ENCODE data around the gene PRIMA1. TPM values are rescaled to one million over a fixed set of nuclear protein-coding genes. Genes with fewer than 3 reads are reported as not detected.

Gene PRIMA1
- polyA plus RNA-seq, 1 of the 3 experiments (the other 2 are of a cell fraction) = 0.18 TPM

DNA sequence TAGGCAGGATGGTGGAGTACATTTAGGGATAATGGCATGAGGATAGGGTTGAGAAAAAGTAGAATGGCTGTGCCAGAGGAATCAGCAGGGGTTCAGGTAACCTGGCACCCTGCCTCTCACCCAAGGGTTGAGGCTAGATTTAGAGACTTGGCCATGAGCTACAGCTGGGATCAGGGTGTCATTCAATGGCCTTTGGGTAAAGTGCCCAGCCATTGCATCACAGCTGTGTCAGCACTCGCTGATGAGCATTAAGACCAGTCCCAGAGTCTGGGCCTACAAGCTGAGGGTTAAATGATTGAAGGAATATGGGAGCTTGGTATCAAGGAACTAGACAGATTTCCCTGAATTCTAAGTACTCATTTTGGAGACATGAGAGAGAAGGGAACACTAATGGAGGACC, 113.9 kb downstream of the PRIMA1 start:
- H4K20me1 ChIP-seq (ENCODE audit: insufficient read depth) = no peaks in the 10 kb centered on the region
- no peak overlapping the region for H2AFZ ChIP-seq (ENCODE audit: low read depth)
- H3K9ac ChIP-seq = no peak overlapping the region
- ChIA-PET CTCF (interaction anchor here (0.7 to 1.0 kb wide), 3 partner anchors 10 to 112 kb away, joined by 3 read pairs; no protein-coding TSS in a partner anchor), POLR2A (no interaction called here)
- no peak overlapping the region for H3K4me3 ChIP-seq (ENCODE audit: low read depth in 2 of 2, low read length in 1 of 2)
- H3K27ac ChIP-seq (ENCODE audit: low read depth in 2 of 2, low read length in 1 of 2) = no peak overlapping the region
- H3K27me3 ChIP-seq (ENCODE audit: insufficient read depth) = no peaks in the 10 kb centered on the region
- no peaks in the 10 kb centered on the region for H3K9me2 ChIP-seq
- TF ChIP-seq JUND (IDR thresholded peaks at IDR 0.05) = no peak
- no peak for TF ChIP-seq ELF1 (IDR thresholded peaks at IDR 0.05)
- no peak for TF ChIP-seq EP300 (IDR thresholded peaks at IDR 0.05; ENCODE audit: borderline replicate concordance in 1 of 2, low read depth in 1 of 2, low read length in 1 of 2)
- no peak for TF ChIP-seq TCF12 (IDR thresholded peaks at IDR 0.05)
- TF ChIP-seq, protein P1, sequence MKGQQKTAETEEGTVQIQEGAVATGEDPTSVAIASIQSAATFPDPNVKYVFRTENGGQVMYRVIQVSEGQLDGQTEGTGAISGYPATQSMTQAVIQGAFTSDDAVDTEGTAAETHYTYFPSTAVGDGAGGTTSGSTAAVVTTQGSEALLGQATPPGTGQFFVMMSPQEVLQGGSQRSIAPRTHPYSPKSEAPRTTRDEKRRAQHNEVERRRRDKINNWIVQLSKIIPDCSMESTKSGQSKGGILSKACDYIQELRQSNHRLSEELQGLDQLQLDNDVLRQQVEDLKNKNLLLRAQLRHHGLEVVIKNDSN (IDR thresholded peaks at IDR 0.05; ENCODE audit: borderline replicate concordance, low read depth) = no peak
- no peak for TF ChIP-seq YY1 (IDR thresholded peaks at IDR 0.05; ENCODE audit: low read depth)
- TF ChIP-seq RCOR1 (IDR thresholded peaks at IDR 0.05; ENCODE audit: low read length) = no peak
- WGBS (ENCODE audit: low lambda C conversion rate) = 33% methylated on average over 1 of the region's 1 CpG
- no peaks in the 10 kb centered on the region for H3K9me3 ChIP-seq
- no peaks in the 10 kb centered on the region for H3K4me1 ChIP-seq (ENCODE audit: control insufficient read depth in 1 of 2, insufficient read depth in 2 of 2, low read depth in 1 of 2, low read length in 1 of 2)
- H3K4me2 ChIP-seq = no peak overlapping the region
- H3K36me3 ChIP-seq (replicated peaks in 1 of 2; ENCODE audit: control insufficient read depth in 1 of 2, insufficient read depth in 2 of 2, low read length in 1 of 2) = no peaks in the 10 kb centered on the region
- no peaks in the 10 kb centered on the region for H3K79me2 ChIP-seq (ENCODE audit: insufficient read depth)
- H3F3A ChIP-seq (replicated peaks; ENCODE audit: insufficient read depth) = no peaks in the 10 kb centered on the region
- DNase-seq = no peak

DNA sequence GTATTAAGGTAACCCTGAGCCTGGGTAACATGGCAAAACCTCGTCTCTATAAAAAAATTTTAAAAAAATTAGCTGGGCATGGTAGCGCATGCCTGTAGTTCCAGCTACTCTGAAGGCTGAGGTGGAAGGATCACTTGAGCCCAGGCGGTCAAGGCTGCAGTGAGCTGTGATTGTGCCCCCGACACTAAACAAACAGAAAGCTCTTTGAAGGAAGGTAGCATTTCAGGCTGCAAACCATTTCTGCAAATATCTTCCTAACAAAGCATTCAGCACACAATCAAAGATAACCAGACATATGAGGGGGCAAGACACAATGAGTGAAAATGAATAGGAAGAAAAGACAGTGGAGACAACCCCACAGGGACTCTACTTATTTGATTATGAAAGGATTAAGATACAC, 118.7 kb downstream of the PRIMA1 start:
- Histone ChIP-seq H3K9me2 (no peaks in the 10 kb centered on the region), H3K4me1 (ENCODE audit: control insufficient read depth in 1 of 2, insufficient read depth in 2 of 2, low read depth in 1 of 2, low read length in 1 of 2) (no peaks in the 10 kb centered on the region), H3K27ac (ENCODE audit: low read depth in 2 of 2, low read length in 1 of 2) (no peak overlapping the region), H3K4me3 (ENCODE audit: low read depth in 2 of 2, low read length in 1 of 2) (no peak overlapping the region), H3K9me3 (peaks cover 16% of the 10 kb centered on the region), H3K4me2 (no peak overlapping the region), H3F3A (replicated peaks; ENCODE audit: insufficient read depth) (no peaks in the 10 kb centered on the region), H4K20me1 (ENCODE audit: insufficient read depth) (no peaks in the 10 kb centered on the region), H3K79me2 (ENCODE audit: insufficient read depth) (no peaks in the 10 kb centered on the region), H2AFZ (ENCODE audit: low read depth) (no peak overlapping the region), H3K9ac (no peak overlapping the region), H3K27me3 (ENCODE audit: insufficient read depth) (no peaks in the 10 kb centered on the region), H3K36me3 (replicated peaks in 1 of 2; ENCODE audit: control insufficient read depth in 1 of 2, insufficient read depth in 2 of 2, low read length in 1 of 2) (peaks cover 0 to 7% of the 10 kb centered on the region in 2 experiments)
- DNase-seq = no peak
- ChIA-PET POLR2A (no interaction called here), CTCF (interaction anchor here (1.3 to 4.7 kb wide), 3 partner anchors 8 to 233 kb away, joined by 3 to 16 read pairs (median 4); no protein-coding TSS in a partner anchor)
- 40% methylated on average over 4 of the region's 4 CpGs for WGBS (ENCODE audit: low lambda C conversion rate)
- TF ChIP-seq MEF2A (IDR thresholded peaks at IDR 0.05; ENCODE audit: borderline replicate concordance, low read depth) = no peak
- TF ChIP-seq RCOR1 (IDR thresholded peaks at IDR 0.05; ENCODE audit: low read length) = no peak
- TF ChIP-seq, protein P2, sequence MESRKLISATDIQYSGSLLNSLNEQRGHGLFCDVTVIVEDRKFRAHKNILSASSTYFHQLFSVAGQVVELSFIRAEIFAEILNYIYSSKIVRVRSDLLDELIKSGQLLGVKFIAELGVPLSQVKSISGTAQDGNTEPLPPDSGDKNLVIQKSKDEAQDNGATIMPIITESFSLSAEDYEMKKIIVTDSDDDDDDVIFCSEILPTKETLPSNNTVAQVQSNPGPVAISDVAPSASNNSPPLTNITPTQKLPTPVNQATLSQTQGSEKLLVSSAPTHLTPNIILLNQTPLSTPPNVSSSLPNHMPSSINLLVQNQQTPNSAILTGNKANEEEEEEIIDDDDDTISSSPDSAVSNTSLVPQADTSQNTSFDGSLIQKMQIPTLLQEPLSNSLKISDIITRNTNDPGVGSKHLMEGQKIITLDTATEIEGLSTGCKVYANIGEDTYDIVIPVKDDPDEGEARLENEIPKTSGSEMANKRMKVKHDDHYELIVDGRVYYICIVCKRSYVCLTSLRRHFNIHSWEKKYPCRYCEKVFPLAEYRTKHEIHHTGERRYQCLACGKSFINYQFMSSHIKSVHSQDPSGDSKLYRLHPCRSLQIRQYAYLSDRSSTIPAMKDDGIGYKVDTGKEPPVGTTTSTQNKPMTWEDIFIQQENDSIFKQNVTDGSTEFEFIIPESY (IDR thresholded peaks at IDR 0.05; ENCODE audit: borderline replicate concordance, low read depth) = no peak
- no peak for TF ChIP-seq NFIC (IDR thresholded peaks at IDR 0.05; ENCODE audit: borderline replicate concordance)
- no peak for TF ChIP-seq RFX5 (IDR thresholded peaks at IDR 0.05; ENCODE audit: low read length)
- TF ChIP-seq, protein P3, sequence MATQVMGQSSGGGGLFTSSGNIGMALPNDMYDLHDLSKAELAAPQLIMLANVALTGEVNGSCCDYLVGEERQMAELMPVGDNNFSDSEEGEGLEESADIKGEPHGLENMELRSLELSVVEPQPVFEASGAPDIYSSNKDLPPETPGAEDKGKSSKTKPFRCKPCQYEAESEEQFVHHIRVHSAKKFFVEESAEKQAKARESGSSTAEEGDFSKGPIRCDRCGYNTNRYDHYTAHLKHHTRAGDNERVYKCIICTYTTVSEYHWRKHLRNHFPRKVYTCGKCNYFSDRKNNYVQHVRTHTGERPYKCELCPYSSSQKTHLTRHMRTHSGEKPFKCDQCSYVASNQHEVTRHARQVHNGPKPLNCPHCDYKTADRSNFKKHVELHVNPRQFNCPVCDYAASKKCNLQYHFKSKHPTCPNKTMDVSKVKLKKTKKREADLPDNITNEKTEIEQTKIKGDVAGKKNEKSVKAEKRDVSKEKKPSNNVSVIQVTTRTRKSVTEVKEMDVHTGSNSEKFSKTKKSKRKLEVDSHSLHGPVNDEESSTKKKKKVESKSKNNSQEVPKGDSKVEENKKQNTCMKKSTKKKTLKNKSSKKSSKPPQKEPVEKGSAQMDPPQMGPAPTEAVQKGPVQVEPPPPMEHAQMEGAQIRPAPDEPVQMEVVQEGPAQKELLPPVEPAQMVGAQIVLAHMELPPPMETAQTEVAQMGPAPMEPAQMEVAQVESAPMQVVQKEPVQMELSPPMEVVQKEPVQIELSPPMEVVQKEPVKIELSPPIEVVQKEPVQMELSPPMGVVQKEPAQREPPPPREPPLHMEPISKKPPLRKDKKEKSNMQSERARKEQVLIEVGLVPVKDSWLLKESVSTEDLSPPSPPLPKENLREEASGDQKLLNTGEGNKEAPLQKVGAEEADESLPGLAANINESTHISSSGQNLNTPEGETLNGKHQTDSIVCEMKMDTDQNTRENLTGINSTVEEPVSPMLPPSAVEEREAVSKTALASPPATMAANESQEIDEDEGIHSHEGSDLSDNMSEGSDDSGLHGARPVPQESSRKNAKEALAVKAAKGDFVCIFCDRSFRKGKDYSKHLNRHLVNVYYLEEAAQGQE (IDR thresholded peaks at IDR 0.05; ENCODE audit: low read depth, low read length) = no peak
- TF ChIP-seq, protein P4, sequence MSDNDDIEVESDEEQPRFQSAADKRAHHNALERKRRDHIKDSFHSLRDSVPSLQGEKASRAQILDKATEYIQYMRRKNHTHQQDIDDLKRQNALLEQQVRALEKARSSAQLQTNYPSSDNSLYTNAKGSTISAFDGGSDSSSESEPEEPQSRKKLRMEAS (IDR thresholded peaks at IDR 0.05; ENCODE audit: low read depth) = no peak
- no peak for TF ChIP-seq GATA2 (CRISPR knock-in tag; IDR thresholded peaks at IDR 0.05)
- TF ChIP-seq CHD2 (IDR thresholded peaks at IDR 0.05; ENCODE audit: low read length, partially characterized antibody) = no peak
- no peak for TF ChIP-seq FOSL2 (IDR thresholded peaks at IDR 0.05; ENCODE audit: borderline replicate concordance, low read depth)
- no peak for TF ChIP-seq EP300 (IDR thresholded peaks at IDR 0.05; ENCODE audit: borderline replicate concordance in 1 of 2, low read depth in 1 of 2, low read length in 1 of 2)
- TF ChIP-seq, protein P5, sequence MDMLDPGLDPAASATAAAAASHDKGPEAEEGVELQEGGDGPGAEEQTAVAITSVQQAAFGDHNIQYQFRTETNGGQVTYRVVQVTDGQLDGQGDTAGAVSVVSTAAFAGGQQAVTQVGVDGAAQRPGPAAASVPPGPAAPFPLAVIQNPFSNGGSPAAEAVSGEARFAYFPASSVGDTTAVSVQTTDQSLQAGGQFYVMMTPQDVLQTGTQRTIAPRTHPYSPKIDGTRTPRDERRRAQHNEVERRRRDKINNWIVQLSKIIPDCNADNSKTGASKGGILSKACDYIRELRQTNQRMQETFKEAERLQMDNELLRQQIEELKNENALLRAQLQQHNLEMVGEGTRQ (IDR thresholded peaks at IDR 0.05; ENCODE audit: borderline replicate concordance, low read depth, low read length) = no peak
- TF ChIP-seq, protein P6, sequence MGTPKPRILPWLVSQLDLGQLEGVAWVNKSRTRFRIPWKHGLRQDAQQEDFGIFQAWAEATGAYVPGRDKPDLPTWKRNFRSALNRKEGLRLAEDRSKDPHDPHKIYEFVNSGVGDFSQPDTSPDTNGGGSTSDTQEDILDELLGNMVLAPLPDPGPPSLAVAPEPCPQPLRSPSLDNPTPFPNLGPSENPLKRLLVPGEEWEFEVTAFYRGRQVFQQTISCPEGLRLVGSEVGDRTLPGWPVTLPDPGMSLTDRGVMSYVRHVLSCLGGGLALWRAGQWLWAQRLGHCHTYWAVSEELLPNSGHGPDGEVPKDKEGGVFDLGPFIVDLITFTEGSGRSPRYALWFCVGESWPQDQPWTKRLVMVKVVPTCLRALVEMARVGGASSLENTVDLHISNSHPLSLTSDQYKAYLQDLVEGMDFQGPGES (IDR thresholded peaks at IDR 0.05; ENCODE audit: low read depth, low read length) = no peak

All from SK-N-SH (cell line).